Measurements from ENCODE around the gene NBPF3.

Gene NBPF3

GRCh38 chr1:21447311-21447710 is 7.4 kb downstream of the NBPF3 start:
- Histone ChIP-seq H3K4me2 (ENCODE audit: low read length) (no peak overlapping the region), H3K27me3 (ENCODE audit: control insufficient read depth, low read length) (no peaks in the 10 kb centered on the region), H3F3A (ENCODE audit: control insufficient read depth, insufficient read depth) (no peaks in the 10 kb centered on the region), H4K20me1 (ENCODE audit: control insufficient read depth, insufficient read depth, low read depth, low read length) (no peaks in the 10 kb centered on the region), H3K4me3 (ENCODE audit: low read length) (no peak overlapping the region), H3K9me2 (replicated peaks; ENCODE audit: control insufficient read depth, low read length) (no peaks in the 10 kb centered on the region), H3K4me1 (ENCODE audit: control insufficient read depth, low read length) (no peaks in the 10 kb centered on the region), H3K36me3 (ENCODE audit: control insufficient read depth, low read length) (no peaks in the 10 kb centered on the region), H3K79me2 (ENCODE audit: control insufficient read depth, low read length) (no peaks in the 10 kb centered on the region), H3K27ac (ENCODE audit: low read depth, low read length) (no peak overlapping the region), H3K9me3 (ENCODE audit: control insufficient read depth, insufficient read depth, low read length) (no peaks in the 10 kb centered on the region)
- no peak for TF ChIP-seq EZH2phosphoT487 (IDR thresholded peaks at IDR 0.05; ENCODE audit: borderline replicate concordance, low read length)
- no peak for TF ChIP-seq CTCF (IDR thresholded peaks at IDR 0.05; ENCODE audit: low read depth, low read length, poor library complexity, severe bottlenecking)

GRCh38 chr1:21449906-21450305 is 10.0 kb downstream of the NBPF3 start:
- no peak overlapping the region for H3K4me2 ChIP-seq (ENCODE audit: low read length)

GRCh38 chr1:21451212-21451611 is 11.3 kb downstream of the NBPF3 start:
- H3K9me3 ChIP-seq (ENCODE audit: control insufficient read depth, insufficient read depth, low read length): no peaks in the 10 kb centered on the region
- H4K20me1 ChIP-seq (ENCODE audit: control insufficient read depth, insufficient read depth, low read depth, low read length): no peaks in the 10 kb centered on the region
- no peak for TF ChIP-seq EZH2phosphoT487 (IDR thresholded peaks at IDR 0.05; ENCODE audit: borderline replicate concordance, low read length)
- TF ChIP-seq CTCF (IDR thresholded peaks at IDR 0.05; ENCODE audit: low read depth, low read length, poor library complexity, severe bottlenecking): no peak
- no peak overlapping the region for H3K4me3 ChIP-seq (ENCODE audit: low read length)
- H3K27ac ChIP-seq (ENCODE audit: low read depth, low read length): no peak overlapping the region
- H3K9me2 ChIP-seq (replicated peaks; ENCODE audit: control insufficient read depth, low read length): no peaks in the 10 kb centered on the region
- H3K4me2 ChIP-seq (ENCODE audit: low read length): no peak overlapping the region
- no peaks in the 10 kb centered on the region for H3K4me1 ChIP-seq (ENCODE audit: control insufficient read depth, low read length)
- H3K79me2 ChIP-seq (ENCODE audit: control insufficient read depth, low read length): no peaks in the 10 kb centered on the region
- no peaks in the 10 kb centered on the region for H3F3A ChIP-seq (ENCODE audit: control insufficient read depth, insufficient read depth)
- H3K27me3 ChIP-seq (ENCODE audit: control insufficient read depth, low read length): no peaks in the 10 kb centered on the region
- no peaks in the 10 kb centered on the region for H3K36me3 ChIP-seq (ENCODE audit: control insufficient read depth, low read length)

More at GRCh38 chr1:21449906-21450305, 10.0 kb downstream of the NBPF3 start:
- H3K4me1 ChIP-seq (ENCODE audit: control insufficient read depth, low read length): no peaks in the 10 kb centered on the region
- no peaks in the 10 kb centered on the region for H3K79me2 ChIP-seq (ENCODE audit: control insufficient read depth, low read length)
- H3K9me2 ChIP-seq (replicated peaks; ENCODE audit: control insufficient read depth, low read length): no peaks in the 10 kb centered on the region
- H3K9me3 ChIP-seq (ENCODE audit: control insufficient read depth, insufficient read depth, low read length): no peaks in the 10 kb centered on the region
- H3K4me3 ChIP-seq (ENCODE audit: low read length): no peak overlapping the region
- no peak overlapping the region for H3K27ac ChIP-seq (ENCODE audit: low read depth, low read length)
- no peaks in the 10 kb centered on the region for H3K36me3 ChIP-seq (ENCODE audit: control insufficient read depth, low read length)
- H4K20me1 ChIP-seq (ENCODE audit: control insufficient read depth, insufficient read depth, low read depth, low read length): no peaks in the 10 kb centered on the region
- H3K27me3 ChIP-seq (ENCODE audit: control insufficient read depth, low read length): no peaks in the 10 kb centered on the region
- H3F3A ChIP-seq (ENCODE audit: control insufficient read depth, insufficient read depth): no peaks in the 10 kb centered on the region
- no peak for TF ChIP-seq EZH2phosphoT487 (IDR thresholded peaks at IDR 0.05; ENCODE audit: borderline replicate concordance, low read length)
- TF ChIP-seq CTCF (IDR thresholded peaks at IDR 0.05; ENCODE audit: low read depth, low read length, poor library complexity, severe bottlenecking): no peak

All from DOHH2 (cell line).